ENCODE data around the gene CRYZL1.

The CRYZL1 gene

GRCh38 chr21:33540711-33541104 is 100.8 kb downstream of the CRYZL1 start:
- no peak for DNase-seq (ENCODE audit: low read depth)

- no peak for DNase-seq (ENCODE audit: low read depth)
Measured at GRCh38 chr21:33539616-33540015, 101.9 kb downstream of the CRYZL1 start.
